Stimulated activated CD8-positive, alpha-beta memory T cell treated with anti-CD3 and anti-CD28 coated beads, Interleukin-4, amount 100 ng/mL, for 4 hours (primary cell): ENCODE data around the gene RIC3.

ENCODE experiments used
- DNase-seq, 2 donors: peaks; one replicate each; pipeline ENCODE4 v3.0.0-alpha.2; 2020; ENCODE audit warnings: low read depth in 2 of 2, low spot score in 1 of 2

RIC3 gene

GRCh38 chr11:8067929-8068575, 100.8 kb downstream of the RIC3 start:
- no peak for DNase-seq

GRCh38 chr11:8067567-8067928, 101.3 kb downstream of the RIC3 start:
- DNase-seq, result no peak

- DNase-seq, result no peak
Measured at GRCh38 chr11:8066911-8067455, 101.8 kb downstream of the RIC3 start.

DNA sequence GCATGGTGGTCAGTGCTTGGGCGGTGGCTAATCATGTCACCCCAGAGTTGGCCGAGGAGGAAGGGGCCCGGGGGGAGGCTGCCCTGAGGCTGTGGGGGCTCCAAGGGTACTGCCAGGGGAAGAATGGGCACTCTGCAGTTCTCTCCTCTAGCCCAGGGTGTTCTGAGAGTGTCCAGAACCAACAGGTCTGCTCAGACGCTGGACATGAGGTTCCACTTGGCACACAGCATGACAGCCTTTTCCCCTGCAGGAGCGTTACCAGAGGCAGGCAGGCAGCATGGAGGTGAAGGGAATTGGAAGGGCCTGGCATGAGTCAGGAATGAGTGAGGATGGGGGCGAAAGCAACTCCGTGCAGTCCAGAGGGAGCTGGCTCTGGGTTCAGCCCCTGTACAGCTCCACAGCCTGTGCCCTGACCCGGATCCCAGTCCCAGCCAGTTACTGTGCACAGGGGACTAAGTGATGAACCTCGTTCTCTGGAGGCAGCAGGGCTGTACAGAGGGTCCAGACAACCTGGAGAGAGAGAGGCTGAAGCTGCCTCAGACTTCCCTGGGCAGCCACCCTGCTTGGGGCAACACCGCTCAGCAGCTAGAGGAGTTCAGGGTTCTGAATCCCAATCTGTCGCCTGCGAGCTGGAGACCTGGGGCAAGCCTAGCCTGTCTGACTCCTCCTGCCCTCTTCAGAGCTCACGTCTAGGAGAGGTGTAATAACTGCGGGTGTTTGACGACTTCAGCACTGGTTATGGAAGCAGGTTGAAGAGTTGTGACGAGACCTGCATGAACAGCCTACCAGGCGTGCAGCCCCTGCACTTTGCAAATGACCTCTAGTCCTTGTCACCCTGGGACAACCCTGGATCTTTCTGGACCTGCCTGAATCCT, 102.6 kb downstream of the RIC3 start:
- no peak for DNase-seq

DNA sequence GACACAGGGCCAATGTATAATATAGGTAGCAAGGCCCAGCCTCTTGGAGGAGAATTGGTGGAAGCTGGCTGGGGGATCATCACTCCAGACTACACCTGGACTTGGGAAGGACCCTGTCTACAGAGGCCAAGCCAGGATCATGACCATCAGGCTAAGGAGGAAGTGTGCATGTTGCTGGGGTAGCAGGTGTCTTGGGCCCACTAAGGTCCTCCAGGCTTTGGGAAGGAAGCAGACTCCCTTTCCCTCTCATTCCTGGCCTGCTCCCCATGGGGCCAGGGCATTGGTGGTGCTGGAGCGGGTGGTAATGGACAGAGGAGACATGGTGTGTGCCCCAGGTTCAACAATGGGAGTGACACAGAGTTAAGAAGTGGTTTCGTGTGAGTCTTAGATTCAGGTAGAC, 103.8 kb downstream of the RIC3 start:
- DNase-seq, result no peak

DNA sequence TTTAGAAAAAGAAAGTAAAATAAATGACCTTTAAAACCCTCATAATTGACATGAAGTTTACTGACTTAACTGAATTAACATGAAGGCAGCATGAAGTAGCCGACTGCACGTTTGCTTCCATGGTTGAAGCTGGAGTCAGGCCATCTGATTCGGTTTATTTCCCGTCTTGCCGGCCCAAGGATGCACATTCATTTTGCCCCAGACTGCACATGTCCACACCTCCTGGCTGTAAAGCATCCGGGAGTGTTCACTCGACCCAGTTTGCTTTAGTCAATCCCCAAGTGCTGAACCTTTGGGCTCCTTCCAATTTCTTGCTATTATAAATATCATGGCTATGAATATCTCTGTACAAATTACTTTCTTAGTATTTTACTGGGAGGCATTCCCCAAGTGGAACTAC, 105.5 kb downstream of the RIC3 start:
- no peak for DNase-seq

DNA sequence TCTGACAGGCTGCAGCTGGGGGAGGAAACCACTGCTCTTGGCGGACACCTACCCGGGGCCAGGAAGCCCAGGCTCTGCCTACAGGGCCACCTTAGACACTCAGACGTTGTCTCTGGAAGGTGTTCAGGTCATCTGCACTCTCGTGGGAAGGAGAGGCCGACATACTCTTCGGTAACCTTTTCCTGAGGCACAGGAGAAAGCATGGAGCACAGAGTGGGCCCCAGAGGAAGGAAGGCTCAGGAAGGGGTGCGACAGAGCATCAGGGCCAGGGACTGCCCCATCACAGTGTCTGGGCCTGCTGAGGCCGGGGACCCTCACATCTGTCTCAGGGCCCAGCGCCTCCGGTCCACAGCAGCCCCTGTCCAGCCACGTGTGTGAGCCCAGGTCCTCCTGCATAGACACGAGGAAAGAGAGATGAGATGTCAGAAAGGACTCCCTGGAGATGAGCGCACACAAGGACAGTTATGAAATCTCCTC, 106.0 kb downstream of the RIC3 start:
- DNase-seq, result no peak

- no peak for DNase-seq
Measured at GRCh38 chr11:8061555-8062428, 107.0 kb downstream of the RIC3 start.

- DNase-seq, result no peak
Measured at GRCh38 chr11:8060801-8061554, 107.8 kb downstream of the RIC3 start.

DNA sequence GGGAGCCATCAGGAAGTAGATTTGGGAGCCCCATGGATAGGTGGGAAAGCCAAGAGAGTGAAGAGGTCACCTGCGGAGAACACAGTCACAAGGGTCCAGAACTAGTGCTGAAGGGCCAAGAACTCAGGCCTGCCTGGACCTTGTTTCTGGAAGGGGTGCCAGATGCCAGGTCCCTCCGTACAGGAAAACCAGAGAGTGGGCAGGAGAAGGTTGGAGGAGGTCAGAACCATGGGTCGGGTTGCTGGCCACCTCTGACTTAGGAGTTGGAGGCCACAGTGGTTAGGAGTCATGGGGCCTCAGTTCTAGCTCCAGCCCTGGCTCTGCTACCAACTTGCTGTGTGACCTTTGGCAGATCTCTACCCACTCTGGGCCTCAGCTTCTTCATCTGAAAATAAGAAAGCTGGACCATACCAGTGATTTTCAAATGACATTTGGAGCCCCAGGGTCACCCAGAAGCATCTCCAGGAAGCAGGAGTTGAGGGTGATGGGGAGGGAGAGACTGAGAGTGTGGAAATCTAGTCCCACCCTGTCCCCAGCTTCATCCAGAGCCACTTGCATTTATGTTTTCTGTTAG, 108.6 kb downstream of the RIC3 start:
- no peak for DNase-seq

DNA sequence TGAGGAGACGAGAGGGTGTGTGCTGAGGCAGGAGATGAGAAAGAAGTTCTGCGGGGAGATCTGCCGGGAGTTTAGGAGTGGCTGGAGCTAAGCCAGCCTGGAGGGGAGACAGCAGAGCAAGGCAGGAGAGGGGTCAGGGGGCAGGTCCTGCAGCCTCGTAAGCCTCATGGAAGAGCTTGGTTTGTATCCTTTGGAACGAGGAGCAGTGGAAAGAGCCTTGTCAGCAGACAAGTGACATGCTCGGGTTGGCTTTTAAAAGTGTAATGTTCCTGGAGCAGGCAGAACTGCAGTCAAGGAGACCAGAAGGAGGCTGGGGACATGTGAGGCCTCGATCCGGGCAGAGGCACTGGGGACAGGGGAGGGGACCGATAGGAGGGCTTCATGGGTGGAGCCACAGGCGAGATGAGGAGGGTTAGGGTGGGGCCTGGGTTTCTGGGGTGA, 109.2 kb downstream of the RIC3 start:
- DNase-seq, result no peak

GRCh38 chr11:8059030-8059429, 109.8 kb downstream of the RIC3 start:
- DNase-seq, result no peak

GRCh38 chr11:8058216-8058615, 110.6 kb downstream of the RIC3 start:
- no peak for DNase-seq

- DNase-seq, result no peak
Measured at GRCh38 chr11:8056810-8057463, 111.9 kb downstream of the RIC3 start.
